DMS114 treated with DMSO at 0.1 percent for 48 hours (cell line): ENCODE results near the gene NAALAD2.
"Not testable (repeated sequence)": the region's sequence is repeated elsewhere in the genome, so short reads cannot be mapped to it uniquely, and the experiment has no call there.

Experiments
- DNase-seq: peaks from one replicate; lab custom pipeline; 2025; ENCODE audit not compliant: unreplicated experiment; lab: John Stamatoyannopoulos, UW

NAALAD2 gene

GRCh38 chr11:90239967-90240636, 105.6 kb downstream of the NAALAD2 start:
- not testable (repeated sequence) for DNase-seq

- DNase-seq: no peak
These were observed 107.0 kb downstream of the NAALAD2 start for GRCh38 chr11:90241414-90241813.
